DND-41 (cell line): ENCODE results near the gene FBXO38.
"Not testable (repeated sequence)": the region's sequence is repeated elsewhere in the genome, so short reads cannot be mapped to it uniquely, and the experiment has no call there.

Experiments used
- EZH2 ChIP-seq: IDR thresholded peaks from 3 replicates; pipeline ENCODE4 v1.6.1; 2012; ENCODE audit warnings: borderline replicate concordance, low read depth, mild to moderate bottlenecking, moderate library complexity, low read length, inconsistent platforms; ENCODE audit not compliant: severe bottlenecking
- TF ChIP-seq, protein P1 (sequence below): IDR thresholded peaks from 2 replicates; pipeline ENCODE4 v1.5.1; 2012; ENCODE audit warnings: borderline replicate concordance, low read length, moderate library complexity, mild to moderate bottlenecking; ENCODE audit not compliant: poor library complexity, severe bottlenecking; ENCODE audit errors: extremely low read depth

DNA sequence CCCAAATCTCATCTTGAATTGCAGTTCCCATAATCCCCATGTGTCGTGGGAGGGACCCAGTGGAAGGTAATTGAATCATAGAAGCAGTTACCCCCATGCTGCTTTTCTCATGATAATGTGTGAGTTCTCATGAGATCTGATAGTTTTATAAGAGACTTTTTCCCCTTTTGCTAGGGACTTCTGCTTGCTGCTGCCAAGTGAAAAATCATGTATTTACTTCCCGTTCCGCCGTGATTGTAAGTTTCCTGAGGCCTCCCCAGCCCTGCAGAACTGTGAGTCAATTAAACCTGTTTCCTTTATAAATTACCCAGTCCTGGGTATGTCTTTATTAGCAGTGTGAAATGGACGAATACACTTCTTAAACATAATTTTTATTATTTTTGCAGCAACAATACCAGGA is 85.0 kb downstream of the FBXO38 start:
- TF ChIP-seq, protein P1, sequence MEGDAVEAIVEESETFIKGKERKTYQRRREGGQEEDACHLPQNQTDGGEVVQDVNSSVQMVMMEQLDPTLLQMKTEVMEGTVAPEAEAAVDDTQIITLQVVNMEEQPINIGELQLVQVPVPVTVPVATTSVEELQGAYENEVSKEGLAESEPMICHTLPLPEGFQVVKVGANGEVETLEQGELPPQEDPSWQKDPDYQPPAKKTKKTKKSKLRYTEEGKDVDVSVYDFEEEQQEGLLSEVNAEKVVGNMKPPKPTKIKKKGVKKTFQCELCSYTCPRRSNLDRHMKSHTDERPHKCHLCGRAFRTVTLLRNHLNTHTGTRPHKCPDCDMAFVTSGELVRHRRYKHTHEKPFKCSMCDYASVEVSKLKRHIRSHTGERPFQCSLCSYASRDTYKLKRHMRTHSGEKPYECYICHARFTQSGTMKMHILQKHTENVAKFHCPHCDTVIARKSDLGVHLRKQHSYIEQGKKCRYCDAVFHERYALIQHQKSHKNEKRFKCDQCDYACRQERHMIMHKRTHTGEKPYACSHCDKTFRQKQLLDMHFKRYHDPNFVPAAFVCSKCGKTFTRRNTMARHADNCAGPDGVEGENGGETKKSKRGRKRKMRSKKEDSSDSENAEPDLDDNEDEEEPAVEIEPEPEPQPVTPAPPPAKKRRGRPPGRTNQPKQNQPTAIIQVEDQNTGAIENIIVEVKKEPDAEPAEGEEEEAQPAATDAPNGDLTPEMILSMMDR, result not testable (repeated sequence)
- not testable (repeated sequence) for TF ChIP-seq EZH2
